GM18519 (cell line): ENCODE results near the gene ABCA7.
"Not testable (repeated sequence)": the region's sequence is repeated elsewhere in the genome, so short reads cannot be mapped to it uniquely, and the experiment has no call there.

ENCODE experiments used
- ATAC-seq: cut with Tn5 transposase; IDR thresholded peaks from one replicate; pipeline ENCODE4 v1.9.1; 2021; ENCODE audit warnings: mild to moderate bottlenecking, moderate library complexity; ENCODE audit not compliant: unreplicated experiment, low FRiP score

ABCA7 gene

DNA sequence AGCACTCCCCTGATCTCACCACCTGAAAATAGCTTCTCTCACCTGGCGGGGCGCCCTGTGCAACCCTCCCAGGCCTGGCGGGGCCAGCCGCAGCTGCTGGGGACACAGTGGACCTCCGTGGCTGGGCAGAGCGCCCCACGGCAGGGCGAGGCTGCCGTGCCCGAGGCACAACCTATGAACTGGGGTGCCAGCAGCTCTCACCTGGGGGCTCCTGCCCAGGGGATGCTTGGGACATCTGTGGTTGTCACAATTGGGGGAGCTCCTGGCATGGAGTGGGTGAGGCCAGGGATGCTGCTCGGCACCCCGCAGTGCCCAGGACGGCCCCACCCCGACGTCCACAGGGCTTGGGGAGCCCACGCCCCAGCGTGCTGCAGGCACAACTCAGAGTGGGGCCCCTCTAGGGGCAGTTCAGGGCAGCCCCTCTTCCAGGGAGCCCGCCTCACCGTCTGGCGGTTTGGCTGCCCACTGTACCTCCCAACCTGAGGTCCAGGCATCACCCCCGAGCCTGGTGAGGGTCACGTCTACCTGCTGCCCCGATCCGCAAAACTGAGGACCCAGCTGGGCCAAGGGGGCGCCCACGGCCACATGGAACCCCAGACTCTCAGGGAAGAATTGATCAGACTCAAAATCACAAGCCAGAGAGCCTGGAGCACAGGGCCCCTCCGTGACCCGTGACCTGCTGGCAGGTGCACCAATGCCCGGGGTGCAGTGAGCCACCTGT, 24.7 kb upstream of the ABCA7 start:
- no peak for ATAC-seq

DNA sequence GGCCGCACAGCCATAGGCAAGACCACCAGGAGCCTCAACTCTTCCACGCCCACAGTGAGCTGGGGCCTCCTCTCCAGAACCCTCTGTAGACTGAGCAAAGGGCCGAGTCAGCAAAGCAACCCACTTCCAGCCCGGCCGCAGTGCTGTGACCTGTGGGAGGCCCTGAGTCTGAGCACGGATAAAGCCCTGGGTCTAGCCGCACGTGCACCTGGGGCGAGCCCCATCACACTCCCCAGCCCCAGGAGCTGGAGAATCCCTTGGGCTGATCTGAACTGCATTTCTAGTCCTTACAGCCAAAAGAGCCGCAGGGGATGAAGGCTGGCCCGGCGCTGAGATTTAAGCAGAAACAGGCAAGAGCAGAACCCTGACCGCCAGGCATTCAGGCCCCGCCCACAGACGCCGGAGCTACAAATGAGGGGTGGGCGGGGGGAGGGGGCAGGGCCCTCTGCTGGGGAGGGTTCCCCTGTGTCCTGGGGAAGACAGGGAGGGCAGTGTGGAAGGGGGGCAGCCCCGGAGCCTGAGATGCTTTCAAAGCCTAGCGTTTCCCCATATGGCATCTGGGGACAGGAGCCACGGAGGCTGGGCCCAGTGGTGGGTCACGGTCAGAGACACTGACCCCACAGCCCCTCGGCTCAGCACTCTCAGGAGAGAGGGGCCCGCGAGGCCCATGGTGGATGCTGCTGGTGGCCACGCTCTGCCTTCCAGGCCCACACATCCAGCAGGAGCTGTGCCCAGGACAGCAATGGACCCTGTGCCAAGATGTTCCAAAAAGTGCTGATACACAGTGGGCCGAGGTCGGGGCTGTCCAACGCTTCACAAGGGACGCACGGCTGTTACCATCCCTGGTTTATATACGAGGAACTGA, 23.9 kb upstream of the ABCA7 start:
- ATAC-seq: no peak

DNA sequence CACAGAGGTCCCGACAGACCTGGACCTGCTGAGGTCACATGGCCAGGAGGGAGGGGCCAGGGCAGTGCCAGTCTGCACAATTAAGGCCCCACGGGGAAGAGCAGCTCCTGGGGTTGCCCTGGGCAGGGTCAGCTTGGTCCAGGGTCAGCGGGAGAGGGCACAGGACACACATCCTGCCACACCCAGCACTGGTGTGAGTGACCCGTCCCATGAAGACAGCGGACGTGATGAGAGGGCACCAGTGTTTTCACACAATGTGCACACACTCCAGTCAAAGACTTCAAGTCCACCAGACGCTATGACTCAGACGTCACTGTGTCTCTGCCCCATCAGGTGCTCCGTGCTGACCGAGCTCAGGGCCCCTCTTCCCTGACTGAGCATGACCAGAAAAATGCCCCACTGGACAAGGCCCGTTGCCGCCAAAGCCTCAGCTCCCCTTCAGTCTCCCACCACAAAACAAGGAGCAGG, 23.2 kb upstream of the ABCA7 start:
- no peak for ATAC-seq

DNA sequence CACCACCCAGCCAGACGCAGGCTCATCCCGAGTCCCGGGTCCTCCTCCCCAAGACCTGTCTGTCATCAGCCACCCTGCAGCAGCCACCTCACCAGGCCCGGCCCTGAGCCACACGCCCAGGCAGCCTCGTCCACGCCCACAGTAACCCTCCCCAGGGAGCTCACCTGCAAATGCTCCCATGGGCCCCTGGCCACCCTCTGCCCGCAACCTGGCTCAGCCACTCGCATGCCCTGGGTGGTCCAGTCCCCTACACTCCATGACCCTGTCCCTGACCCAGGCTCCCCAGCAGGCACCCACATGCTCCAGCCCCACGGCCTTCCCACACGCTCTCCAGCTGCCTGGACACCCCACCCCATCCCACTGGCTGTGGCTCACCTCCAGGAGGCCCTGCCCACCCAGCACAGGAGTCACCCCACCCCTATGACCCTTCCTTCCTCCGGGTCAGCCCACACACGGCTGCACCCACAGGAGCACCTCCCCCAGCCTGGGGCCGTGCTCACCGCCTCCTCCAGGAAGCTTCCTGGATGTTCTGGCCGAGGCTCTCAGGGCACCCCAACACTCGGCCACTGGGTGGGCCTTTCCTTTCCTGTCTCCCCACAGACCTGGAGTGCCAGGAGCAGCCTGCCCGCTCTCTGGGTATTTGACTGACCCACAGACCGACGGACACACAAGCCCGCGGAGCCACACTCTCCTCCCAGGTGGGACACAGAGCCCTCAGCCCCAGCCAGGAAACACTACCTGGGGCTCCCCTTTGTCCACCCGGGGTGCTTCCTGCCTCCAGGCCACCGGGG, 22.6 kb upstream of the ABCA7 start:
- ATAC-seq: no peak

GRCh38 chr19:1017906-1018305, 22.0 kb upstream of the ABCA7 start:
- no peak for ATAC-seq

- no peak for ATAC-seq
These were observed 21.5 kb upstream of the ABCA7 start for GRCh38 chr19:1018393-1018792.

GRCh38 chr19:1018932-1019615, 20.8 kb upstream of the ABCA7 start:
- no peak for ATAC-seq

DNA sequence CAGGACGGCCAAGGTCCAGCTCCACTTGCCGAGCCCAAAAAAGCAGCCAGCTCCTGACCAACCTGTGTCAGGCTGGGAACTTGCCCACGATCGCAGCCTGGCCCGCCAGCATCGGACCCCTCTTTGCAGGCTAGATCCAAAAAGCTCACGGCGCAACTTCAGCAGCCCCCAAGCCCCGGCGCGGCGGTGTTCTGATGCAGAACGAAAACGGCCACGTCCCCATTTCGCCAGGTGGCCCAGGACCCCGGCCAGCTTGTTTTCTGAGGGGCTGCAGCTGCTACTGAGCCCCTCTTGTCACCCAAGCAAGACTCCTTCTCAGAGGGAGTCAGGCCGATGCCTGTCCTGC, 20.3 kb upstream of the ABCA7 start:
- no peak for ATAC-seq

DNA sequence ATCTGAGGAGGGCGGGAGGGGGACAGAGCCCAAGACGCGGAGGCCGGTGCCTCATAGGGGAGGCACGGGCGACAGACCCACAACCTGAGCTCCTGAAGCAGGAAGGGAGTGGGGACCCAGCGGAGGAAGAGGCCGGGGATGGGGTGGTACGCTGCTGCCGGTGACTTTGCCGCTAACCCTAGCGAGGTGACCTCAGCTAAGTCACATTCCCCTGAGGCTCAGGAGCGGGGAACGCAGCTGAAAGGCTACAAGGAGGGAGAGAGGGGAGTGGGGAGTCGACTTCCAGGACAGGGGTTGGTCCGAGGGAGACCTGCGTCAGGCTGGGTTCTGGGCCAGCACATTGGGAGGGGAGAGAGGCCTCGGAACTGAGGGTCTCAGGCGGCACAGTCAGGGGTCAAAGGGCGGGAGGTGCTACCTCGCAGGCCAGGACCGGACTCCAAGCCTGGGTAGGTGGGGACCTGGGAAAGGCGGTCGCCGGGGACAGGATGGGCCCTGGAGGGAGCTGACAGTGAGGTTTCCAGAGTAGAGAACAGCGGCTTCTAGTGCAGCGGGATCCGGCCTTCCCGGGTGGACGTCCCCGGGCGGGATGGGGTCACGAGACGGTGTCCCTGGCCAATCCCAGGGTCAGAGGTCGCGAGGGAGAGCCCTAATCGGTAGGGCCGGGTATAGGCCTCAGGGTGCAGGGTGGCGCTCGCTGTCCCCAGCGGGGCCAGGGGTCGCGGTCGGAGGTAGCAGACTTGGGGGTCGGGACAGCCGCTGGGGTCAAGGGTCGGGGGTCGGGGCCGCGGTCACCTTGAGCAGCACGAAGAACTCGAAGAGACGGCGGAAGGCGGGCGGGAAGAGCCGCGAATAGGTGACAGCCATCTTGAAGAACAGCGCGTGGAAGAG, 19.7 kb upstream of the ABCA7 start:
- ATAC-seq: no peak

DNA sequence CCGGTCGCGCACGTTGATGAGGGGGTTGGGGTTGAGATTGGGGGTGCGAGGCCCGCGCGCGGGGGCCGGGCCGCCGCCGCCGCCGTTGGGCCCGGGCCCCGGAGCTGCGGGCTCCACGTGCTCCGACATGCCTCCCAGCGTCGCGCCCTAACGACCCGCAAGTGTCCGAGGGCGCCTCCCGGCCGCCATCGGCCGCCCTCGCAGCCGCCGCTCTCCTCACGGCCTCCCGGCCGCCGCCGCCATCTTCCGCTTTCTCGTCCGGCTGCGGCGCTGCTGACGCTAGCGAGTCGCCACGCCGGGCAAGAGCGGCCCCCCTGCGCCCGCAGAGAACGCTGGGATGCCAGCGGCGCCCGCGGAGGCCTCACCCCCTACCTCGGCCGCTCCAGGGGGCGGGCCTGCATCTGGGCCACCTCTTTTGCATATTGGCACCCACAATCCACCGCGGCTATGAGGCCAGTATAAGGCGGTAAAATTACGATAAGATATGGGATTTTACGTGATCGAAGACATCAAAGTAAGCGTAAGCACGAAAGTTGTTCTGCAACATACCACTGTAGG, 19.0 kb upstream of the ABCA7 start, which contains the start of gene TMEM259:
TSS of gene TMEM259 (minus strand) at position 256 of the 558 bp plus-strand sequence. CDS start at position 129, 127 bp downstream.
- ATAC-seq: peak; percentile 54

GRCh38 chr19:1023883-1024188, 16.1 kb upstream of the ABCA7 start:
- not testable (repeated sequence) for ATAC-seq

DNA sequence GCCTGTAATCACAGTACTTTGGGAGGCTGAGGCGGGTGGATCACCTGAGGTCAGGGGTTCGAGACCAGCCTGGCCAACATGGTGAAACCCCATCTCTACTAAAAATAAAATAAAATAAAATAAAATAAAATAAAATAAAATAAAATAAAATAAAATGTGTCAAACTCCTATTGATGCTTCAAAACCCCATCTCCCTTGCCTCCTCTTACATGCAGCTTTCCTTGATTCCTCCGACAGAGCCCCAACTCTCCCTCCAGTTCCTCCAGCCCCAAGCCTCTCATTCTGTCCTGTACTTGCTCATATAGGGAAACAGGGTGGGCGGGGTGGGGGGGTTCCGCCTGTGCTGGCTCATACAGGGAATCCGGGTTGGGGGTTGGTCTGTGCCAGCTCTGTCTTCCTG, 14.8 kb upstream of the ABCA7 start:
- not testable (repeated sequence) for ATAC-seq

- no peak for ATAC-seq
These were observed 13.7 kb upstream of the ABCA7 start, which contains the start of gene CNN2 for GRCh38 chr19:1025960-1026782. Gene CNN2 (plus strand): TSS chr19:1026608. CDS start chr19:1026662, 54 bp downstream.

GRCh38 chr19:1026783-1027649, 12.9 kb upstream of the ABCA7 start:
- ATAC-seq: no peak

GRCh38 chr19:1027650-1028061, 12.3 kb upstream of the ABCA7 start:
- no peak for ATAC-seq

DNA sequence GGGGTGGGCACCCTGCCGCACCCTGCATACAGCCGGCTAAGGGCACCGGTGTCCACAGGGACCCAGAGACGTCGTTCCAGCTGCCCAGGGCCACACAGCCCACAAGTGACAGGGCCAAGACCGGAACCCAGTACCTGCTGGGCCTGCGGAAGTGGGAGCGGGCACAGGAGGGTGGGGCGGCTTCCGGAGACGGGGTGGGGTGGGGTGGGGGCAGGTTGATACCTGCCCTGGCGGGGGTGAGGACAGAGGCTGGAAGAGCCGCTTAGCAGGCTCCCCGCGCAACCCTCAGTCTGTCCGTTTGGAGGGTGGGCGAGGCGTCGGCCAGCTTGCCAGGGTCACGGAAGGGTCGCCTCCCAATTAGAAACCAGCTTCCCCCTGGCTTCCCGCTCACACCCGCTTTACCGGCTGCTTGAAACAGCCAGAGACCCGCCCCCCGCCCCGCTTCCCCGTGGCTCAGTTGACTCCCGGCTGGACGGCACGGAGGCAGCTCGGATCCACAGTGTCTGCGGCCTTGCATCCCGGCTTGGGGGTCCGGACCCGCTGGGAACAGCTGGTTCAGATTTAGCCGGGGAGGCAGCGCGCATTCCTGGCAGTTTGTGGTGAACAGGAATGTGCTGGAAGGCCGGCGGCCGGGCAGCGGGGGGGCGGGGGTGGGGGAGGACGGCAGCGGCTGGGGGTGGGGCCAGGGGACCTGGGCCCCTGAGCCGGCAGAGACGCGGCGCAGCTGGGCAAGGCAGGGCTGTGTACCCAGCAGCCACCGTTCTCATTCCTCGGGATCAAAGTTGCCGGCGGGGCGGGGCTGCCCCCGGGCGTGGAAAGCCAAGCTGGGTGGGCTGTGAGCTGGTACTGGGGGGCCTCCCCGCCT, 11.6 kb upstream of the ABCA7 start:
- ATAC-seq: no peak
